Endothelial cell of umbilical vein (primary cell): ENCODE results near the gene MIER1. TPM values are rescaled to one million over a fixed set of nuclear protein-coding genes. Genes with fewer than 3 reads are reported as not detected.

Experiments
- BruUV-seq: library from RNA; stranded (reverse); fragments of 400-500 nt; replicated peaks from 2 replicates; lab custom pipeline; 2021; lab: Mats Ljungman, UMichigan
- CTCF ChIA-PET: fragments of 300-600, 350-600 bp; sonication (Branson Sonifier 250); formaldehyde crosslinking; loops from one replicate; lab custom pipeline; 2021; ENCODE audit warnings: antibody characterized with exemption, inconsistent platforms; lab: Charles Lee
- POLR2A ChIA-PET: fragments of 300-600, 350-600 bp; sonication (Branson Sonifier 250); formaldehyde crosslinking; loops from one replicate; lab custom pipeline; 2021; ENCODE audit warnings: antibody characterized with exemption, inconsistent platforms; lab: Charles Lee
- DNase-seq: peaks from one replicate; pipeline ENCODE4 v3.0.0-alpha.2; 2011; ENCODE audit warnings: low read depth, low spot score
- FAIRE-seq: peaks from 2 replicates; lab custom pipeline; 2011; peaks lifted over from hg19 to GRCh38; lab: Jason Lieb, UNC
- H2AFZ ChIP-seq: 2 replicates; pipeline ENCODE4 v1.6.0; 2012; ENCODE audit warnings: low read depth, low read length, control low read depth, inconsistent platforms
- H3K27ac ChIP-seq: 2 replicates; pipeline ENCODE4 v1.5.1; 2011; ENCODE audit warnings: low read depth, mild to moderate bottlenecking, control low read depth, low read length, moderate library complexity; ENCODE audit not compliant: insufficient read depth
- H3K27me3 ChIP-seq, 2 experiments: 2 replicates each; pipeline versions ENCODE4 v1.6.0 to v1.6.1; 2011; ENCODE audit warnings: low read length in 2 of 2, mixed read lengths in 1 of 2; ENCODE audit not compliant: control insufficient read depth in 2 of 2, insufficient read depth in 2 of 2
- H3K36me3 ChIP-seq, 2 experiments: 2 replicates in 1 of 2; 3 replicates in 1 of 2; pipeline ENCODE4 v1.5.1; 2011; ENCODE audit warnings: low read length in 2 of 2, mild to moderate bottlenecking in 1 of 2, moderate library complexity in 1 of 2; ENCODE audit not compliant: control insufficient read depth in 2 of 2, insufficient read depth in 2 of 2; ENCODE audit errors: extremely low read depth in 1 of 2
- H3K4me1 ChIP-seq: 3 replicates; pipeline ENCODE4 v1.5.1; 2011; ENCODE audit warnings: mild to moderate bottlenecking, low read length; ENCODE audit not compliant: control insufficient read depth, insufficient read depth; ENCODE audit errors: extremely low read depth
- H3K4me2 ChIP-seq: 2 replicates; pipeline ENCODE4 v1.6.1; 2011; ENCODE audit warnings: low read length, control low read depth, mixed read lengths; ENCODE audit not compliant: insufficient read depth
- H3K4me3 ChIP-seq, 3 experiments: fragments of 200-600 bp in 1 of 3; sonication (generic), shearing (Covaris generic) in 1 of 3; replicated peaks in 1 of 3; 2 replicates each; pipeline ENCODE4 v1.5.1; 2011 to 2016; ENCODE audit warnings: control low read depth in 3 of 3, low read length in 3 of 3, mild to moderate bottlenecking in 2 of 3, inconsistent platforms in 1 of 3, low read depth in 1 of 3, moderate library complexity in 1 of 3; ENCODE audit not compliant: insufficient read depth in 1 of 3
- H3K79me2 ChIP-seq: 2 replicates; pipeline ENCODE4 v1.6.0; 2012; ENCODE audit warnings: low read length, inconsistent platforms; ENCODE audit not compliant: control insufficient read depth, insufficient read depth
- H3K9ac ChIP-seq: replicated peaks from 2 replicates; pipeline ENCODE3; 2011; ENCODE audit warnings: low read length, control low read depth; ENCODE audit not compliant: insufficient read depth; ENCODE audit errors: extremely low read depth
- H3K9me1 ChIP-seq: replicated peaks from 3 replicates; pipeline ENCODE4 v1.6.0; 2011; ENCODE audit warnings: mild to moderate bottlenecking, low read length; ENCODE audit not compliant: control insufficient read depth, insufficient read depth; ENCODE audit errors: extremely low read depth
- H3K9me3 ChIP-seq: replicated peaks from 2 replicates; pipeline ENCODE4 v1.5.1; 2012; ENCODE audit warnings: low read length, inconsistent platforms; ENCODE audit not compliant: control insufficient read depth, insufficient read depth
- H4K20me1 ChIP-seq: replicated peaks from 2 replicates; pipeline ENCODE3; 2011; ENCODE audit warnings: mild to moderate bottlenecking, low read length; ENCODE audit not compliant: control insufficient read depth, insufficient read depth; ENCODE audit errors: extremely low read depth
- CTCF ChIP-seq, 2 donors: IDR thresholded peaks; 1 replicate in 1 of 2; 2 replicates in 1 of 2; pipeline ENCODE4 v1.5.1; 2011; ENCODE audit warnings: low read length in 2 of 2, mild to moderate bottlenecking in 2 of 2, moderate library complexity in 2 of 2, control low read depth in 1 of 2, inconsistent platforms in 1 of 2, low read depth in 1 of 2; ENCODE audit not compliant: insufficient read depth in 1 of 2; ENCODE audit errors: extremely low read depth in 1 of 2
- EZH2 ChIP-seq: IDR thresholded peaks from 2 replicates; pipeline ENCODE4 v1.6.1; 2012; ENCODE audit warnings: borderline replicate concordance, low read depth, mild to moderate bottlenecking, moderate library complexity, low read length, inconsistent platforms; ENCODE audit not compliant: severe bottlenecking
- FOS ChIP-seq: IDR thresholded peaks from 2 replicates; pipeline ENCODE4 v1.6.1; 2011; ENCODE audit warnings: mild to moderate bottlenecking, low read length, moderate library complexity, borderline replicate concordance; ENCODE audit not compliant: insufficient read depth
- GATA2 ChIP-seq: IDR thresholded peaks from 2 replicates; pipeline ENCODE4 v1.7.0; 2011; ENCODE audit warnings: low read depth, mild to moderate bottlenecking, moderate library complexity, mixed read lengths, low read length; ENCODE audit not compliant: insufficient read length, insufficient read depth
- JUN ChIP-seq: IDR thresholded peaks from 2 replicates; pipeline ENCODE4 v1.6.1; 2011; ENCODE audit warnings: borderline replicate concordance, low read depth; ENCODE audit not compliant: insufficient read length, insufficient read depth
- MAX ChIP-seq: IDR thresholded peaks from 2 replicates; pipeline ENCODE4 v1.6.1; 2011; ENCODE audit not compliant: insufficient read depth, insufficient read length
- MYC ChIP-seq: IDR thresholded peaks from one replicate; pipeline ENCODE4 v1.6.1; 2011; ENCODE audit warnings: mild to moderate bottlenecking, low read depth, low read length
- POLR2A ChIP-seq: IDR thresholded peaks from 2 replicates; pipeline ENCODE4 v1.6.1; 2012; ENCODE audit warnings: low read depth, mild to moderate bottlenecking, control low read depth, low read length
- POLR2AphosphoS5 ChIP-seq: IDR thresholded peaks from 2 replicates; pipeline ENCODE4 v1.6.1; 2012; ENCODE audit warnings: low read depth, mild to moderate bottlenecking, control low read depth, low read length, moderate library complexity; ENCODE audit not compliant: insufficient read depth
- dilution Hi-C: fragments of 300-500 bp; cut with MboI; formaldehyde crosslinking; loops from one replicate; pipeline ENCODE4 v1.15.0; 2019; ENCODE audit warnings: low sequenced_read_pairs; ENCODE audit not compliant: extremely low pct_ligation_motif_present
- intact Hi-C: fragments of 100-400 bp; cut with micrococcal nuclease; formaldehyde crosslinking; loops from one replicate; pipeline ENCODE4 v1.10.0; 2022
- polyA plus RNA-seq, 4 experiments: library from polyadenylated mRNA; depleted of rRNA in 3 of 4; stranded (reverse) in 3 of 4; unstranded in 1 of 4; fragments of >200 nt; gene quantifications; 2 replicates each; pipeline versions ENCODE4 v1.2.1 to v1.2.3, GENCODE V29; 2011 to 2012; ENCODE audit warnings: missing spikeins in 1 of 4
- total RNA-seq: library from RNA; stranded (reverse); gene quantifications from 2 replicates; pipeline ENCODE4 v1.2.3, GENCODE V29; 2021

The MIER1 gene
- total and polyA plus RNA-seq, 2 donors (not counting 3 experiments of a cell fraction or from before 2014, with no cell fraction given): 7.3 to 36.8 TPM

DNA sequence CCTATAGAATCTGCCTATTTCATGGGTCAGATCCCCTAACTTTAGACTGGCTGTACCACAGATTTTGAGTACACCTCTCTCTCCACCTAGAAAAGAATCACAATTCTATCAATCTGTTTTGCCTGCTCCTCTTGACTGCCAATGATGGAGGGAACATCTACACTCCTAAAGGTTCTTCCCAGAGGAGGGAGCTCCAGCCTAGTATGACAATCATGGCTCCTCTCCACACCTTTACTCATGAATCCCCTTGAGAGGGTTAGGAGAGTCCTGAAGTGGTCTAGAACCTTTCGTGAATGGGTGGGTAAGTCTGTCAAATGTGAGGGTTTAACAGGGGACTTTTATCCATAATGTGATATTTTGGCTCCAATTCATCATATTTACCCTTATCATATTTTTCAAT is 48.1 kb upstream of the MIER1 start:
- no peak for DNase-seq
- CTCF ChIA-PET: no interaction called here
- intact Hi-C loops (no loop called here), dilution Hi-C loops (no loop called here)
- Histone ChIP-seq H4K20me1 (no peaks in the 10 kb centered on the region), H3K36me3 (no peaks in the 10 kb centered on the region), H3K27me3 (no peaks in the 10 kb centered on the region), H3K4me3 (no peak overlapping the region), H3K27ac (no peak overlapping the region), H3K4me2 (no peak overlapping the region), H2AFZ (no peak overlapping the region), H3K9ac (no peak overlapping the region), H3K4me1 (no peaks in the 10 kb centered on the region), H3K79me2 (no peaks in the 10 kb centered on the region), H3K9me1 (no peaks in the 10 kb centered on the region), H3K9me3 (no peaks in the 10 kb centered on the region)
- TF ChIP-seq EZH2 (no peak), CTCF (IDR thresholded peaks at IDR 0.05; ENCODE audit: extremely low read depth in 1 of 2, insufficient read depth in 1 of 2, low read depth in 1 of 2, low read length in 2 of 2) (no peak), JUN (no peak), FOS (no peak), MYC (no peak), GATA2 (no peak), MAX (no peak), POLR2A (no peak), POLR2AphosphoS5 (no peak)
- no TSS peak for BruUV-seq
- POLR2A ChIA-PET: no interaction called here
- no peak for FAIRE-seq
